Amygdala (tissue), 56 donors: Measurements from ENCODE around the gene SCD5.
"Not testable (repeated sequence)": the region's sequence is repeated elsewhere in the genome, so short reads cannot be mapped to it uniquely, and the experiment has no call there.

Source experiments
- DNase-seq, 56 donors: peaks; one replicate each; lab custom pipeline; 2025; lab: John Stamatoyannopoulos, UW

SCD5 gene

GRCh38 chr4:82798168-82799005, at the start of gene SCD5:
SCD5 (minus strand) TSS chr4:82798796; CDS start chr4:82798537, 259 bp downstream.
- peak; percentile 20 to 92 (median 80) for DNase-seq

- DNase-seq: no peak
Measured at GRCh38 chr4:82842593-82842992, 44.0 kb upstream of the SCD5 start.

GRCh38 chr4:82839624-82840023, 41.0 kb upstream of the SCD5 start:
- no peak for DNase-seq

DNA sequence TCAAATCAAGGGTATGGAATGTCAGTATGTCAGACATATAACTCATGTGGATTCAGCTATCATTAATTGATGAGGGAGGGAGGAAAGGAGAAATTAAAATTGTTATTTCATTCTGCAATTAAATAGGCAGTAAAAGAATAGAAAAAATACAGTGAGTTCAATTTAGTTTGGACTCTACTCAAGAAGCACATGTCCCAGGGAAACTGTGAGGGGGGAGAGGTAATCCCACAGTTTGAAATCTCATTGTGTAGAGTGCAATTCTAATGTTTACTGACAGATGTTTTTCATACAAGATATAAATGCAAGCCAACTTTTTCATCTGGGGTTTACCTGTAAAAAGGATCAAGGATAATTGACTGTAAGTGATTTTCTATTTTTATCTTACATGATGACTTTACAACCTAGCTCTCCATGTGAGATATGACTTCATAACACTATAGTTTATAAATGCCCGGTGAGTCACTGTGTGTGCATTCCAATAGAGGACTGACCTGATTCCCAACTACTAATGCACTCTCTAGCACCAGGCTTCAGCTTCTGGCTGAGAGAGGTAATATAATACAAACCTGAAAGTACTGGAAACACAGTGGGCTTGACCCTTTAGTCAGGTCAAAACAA, 35.2 kb upstream of the SCD5 start:
- DNase-seq: no peak

- not testable (repeated sequence) for DNase-seq
Measured at GRCh38 chr4:82833060-82833459, 34.5 kb upstream of the SCD5 start.

GRCh38 chr4:82825425-82825824, 26.8 kb upstream of the SCD5 start:
- no peak for DNase-seq

DNA sequence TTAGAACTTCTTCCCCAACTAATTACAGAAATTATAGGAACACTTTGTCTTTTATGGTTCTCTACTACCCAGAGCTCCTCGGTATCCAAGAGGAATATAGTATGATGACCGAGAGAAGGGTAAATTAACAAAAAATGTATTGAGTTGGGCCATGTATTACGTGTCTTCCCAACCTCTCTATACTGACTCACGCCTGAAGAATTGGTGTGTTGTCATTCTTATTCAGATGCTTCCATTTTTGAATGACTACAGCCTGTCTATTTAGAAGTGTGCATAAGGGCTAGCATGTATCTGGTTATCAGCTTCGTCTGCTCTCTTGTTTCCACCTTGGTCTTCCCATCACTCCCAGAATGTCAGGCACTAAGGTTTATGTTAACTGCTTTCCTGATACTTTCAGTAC, 24.5 kb upstream of the SCD5 start:
- DNase-seq: no peak

DNA sequence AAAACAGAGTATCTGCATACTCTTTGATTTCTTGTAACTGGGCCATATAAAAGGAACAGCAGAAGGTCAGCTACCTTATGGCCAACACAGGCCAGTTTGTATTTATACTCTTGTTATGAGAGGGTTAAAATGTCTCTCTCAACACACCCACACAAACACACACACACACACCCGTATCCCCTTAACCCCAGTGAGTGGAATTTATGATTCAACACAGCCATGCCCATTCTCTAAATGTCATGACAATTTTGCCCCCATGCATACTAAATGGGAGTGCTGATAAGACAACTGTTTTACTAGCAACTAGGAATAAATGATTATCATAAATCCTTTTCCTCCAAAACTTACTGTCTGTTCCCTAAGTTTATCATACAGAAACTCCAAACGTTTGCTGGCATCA, 22.1 kb upstream of the SCD5 start:
- no peak for DNase-seq

- DNase-seq: no peak
Measured at GRCh38 chr4:82818664-82819662, 20.4 kb upstream of the SCD5 start.

DNA sequence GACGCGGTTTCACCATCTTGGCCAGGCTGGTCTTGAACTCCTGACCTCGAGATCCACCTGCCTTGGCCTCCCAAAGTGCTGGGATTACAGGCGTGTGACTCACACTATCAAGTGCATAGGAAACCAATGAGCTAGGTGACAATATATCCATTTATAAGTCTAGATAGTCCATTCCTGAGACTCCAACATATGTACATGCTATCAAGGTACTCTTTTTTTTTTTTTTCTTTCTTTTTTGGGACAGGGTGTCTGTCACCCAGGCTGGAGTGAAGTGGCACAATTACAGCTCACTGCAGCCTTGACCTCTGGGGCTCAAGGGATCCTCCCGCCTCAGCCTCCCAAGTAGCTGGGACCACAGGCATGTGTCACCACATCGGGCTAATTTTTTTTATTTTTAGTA, 18.3 kb upstream of the SCD5 start:
- DNase-seq: not testable (repeated sequence)

GRCh38 chr4:82814034-82814433, 15.4 kb upstream of the SCD5 start:
- DNase-seq: no peak

DNA sequence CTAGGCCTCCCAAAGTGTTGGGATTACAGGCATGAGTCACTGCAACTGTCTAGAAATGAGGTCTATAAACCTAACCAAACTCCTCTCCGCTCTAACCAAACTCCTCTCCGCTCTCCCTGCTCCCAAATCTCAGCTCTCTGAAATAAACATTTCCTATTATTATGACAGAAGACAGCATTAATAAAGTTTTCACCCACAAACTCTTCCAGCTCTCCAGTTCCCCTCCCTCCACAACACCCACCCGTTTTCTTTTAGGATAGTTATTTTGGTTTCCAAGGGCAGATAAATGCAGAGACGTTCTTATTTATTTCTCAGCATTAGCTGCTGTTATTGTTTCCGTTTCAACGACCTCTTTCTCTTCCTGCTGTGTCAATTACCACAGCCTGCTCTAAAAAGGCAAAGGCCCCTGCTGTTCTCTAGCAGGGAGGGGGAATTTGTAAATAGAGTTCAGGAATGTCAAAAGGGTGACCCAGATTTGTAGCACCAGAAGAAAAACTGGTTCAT, 13.3 kb upstream of the SCD5 start:
- peak in 5 of 56 donors; percentile 5 to 27 (median 18) for DNase-seq

- no peak for DNase-seq
Measured at GRCh38 chr4:82811392-82811791, 12.8 kb upstream of the SCD5 start.

GRCh38 chr4:82810176-82810575, 11.6 kb upstream of the SCD5 start:
- no peak for DNase-seq

DNA sequence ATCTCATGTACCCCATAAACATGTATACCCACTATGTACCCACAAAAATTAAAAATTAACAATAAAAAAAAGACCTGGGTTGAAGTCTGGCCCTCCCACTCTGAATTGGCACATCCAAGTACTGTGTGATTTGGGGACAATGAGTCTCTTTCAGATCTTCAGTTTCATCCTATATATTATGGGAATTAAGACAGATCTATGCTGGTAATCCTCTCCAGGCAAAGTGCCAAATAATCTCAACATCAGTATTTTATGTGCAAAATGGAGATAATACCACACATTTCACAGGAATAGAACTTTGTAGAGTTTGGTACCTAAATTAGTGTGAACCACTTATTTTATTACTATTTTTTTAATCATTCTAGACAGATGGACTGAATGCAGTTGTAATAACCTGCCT, 11.0 kb upstream of the SCD5 start:
- DNase-seq: no peak

DNA sequence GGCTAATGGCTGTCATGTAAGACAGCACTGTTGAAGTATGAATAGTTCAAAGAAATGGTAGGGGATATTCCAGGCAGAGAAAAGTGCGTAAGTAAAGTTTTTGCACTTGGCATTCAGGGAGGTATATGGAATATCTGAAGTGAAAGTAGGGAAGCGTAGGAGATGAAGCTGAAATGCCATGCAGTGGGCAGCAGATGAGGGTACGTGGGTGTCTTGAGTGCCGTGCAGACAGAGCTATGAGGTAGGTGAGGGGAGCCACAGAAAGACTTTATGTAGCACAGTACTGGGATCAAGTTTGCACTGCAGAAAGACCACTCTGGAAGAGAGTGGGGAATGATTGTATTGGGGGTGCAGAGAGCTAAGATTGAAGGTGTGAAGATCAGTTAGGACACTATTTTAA, 5.2 kb upstream of the SCD5 start:
- DNase-seq: no peak

- DNase-seq: no peak
Measured at GRCh38 chr4:82802911-82803310, 4.3 kb upstream of the SCD5 start.

- peak in 3 of 56 donors; percentile 17 to 53 (median 22) for DNase-seq
Measured at GRCh38 chr4:82801910-82802521, 3.4 kb upstream of the SCD5 start.

- peak in 7 of 56 donors; percentile 35 to 67 (median 58) for DNase-seq
Measured at GRCh38 chr4:82799006-82799881, 648 bp upstream of the SCD5 start.
